ENCODE data around the gene PHKB.

DNA sequence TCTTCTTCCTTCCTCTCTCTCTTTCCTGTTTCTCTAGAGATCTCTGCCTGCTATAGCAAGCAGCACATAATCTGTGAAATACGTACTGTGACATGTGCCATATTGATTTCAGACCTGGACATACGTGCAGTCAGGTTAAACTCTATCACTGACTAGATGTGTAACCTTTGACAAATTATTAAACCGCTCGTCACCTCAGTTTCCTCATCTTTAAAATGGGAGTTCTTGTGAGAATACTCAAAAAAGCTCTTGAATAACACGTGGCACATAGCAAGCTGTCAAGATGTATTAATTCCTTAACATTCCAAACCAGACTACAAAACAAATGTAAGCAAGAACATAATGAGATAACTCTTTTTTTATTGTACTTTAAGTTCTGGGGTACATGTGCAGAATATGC, 170.0 kb downstream of the PHKB start:
- TF ChIP-seq, protein P1, sequence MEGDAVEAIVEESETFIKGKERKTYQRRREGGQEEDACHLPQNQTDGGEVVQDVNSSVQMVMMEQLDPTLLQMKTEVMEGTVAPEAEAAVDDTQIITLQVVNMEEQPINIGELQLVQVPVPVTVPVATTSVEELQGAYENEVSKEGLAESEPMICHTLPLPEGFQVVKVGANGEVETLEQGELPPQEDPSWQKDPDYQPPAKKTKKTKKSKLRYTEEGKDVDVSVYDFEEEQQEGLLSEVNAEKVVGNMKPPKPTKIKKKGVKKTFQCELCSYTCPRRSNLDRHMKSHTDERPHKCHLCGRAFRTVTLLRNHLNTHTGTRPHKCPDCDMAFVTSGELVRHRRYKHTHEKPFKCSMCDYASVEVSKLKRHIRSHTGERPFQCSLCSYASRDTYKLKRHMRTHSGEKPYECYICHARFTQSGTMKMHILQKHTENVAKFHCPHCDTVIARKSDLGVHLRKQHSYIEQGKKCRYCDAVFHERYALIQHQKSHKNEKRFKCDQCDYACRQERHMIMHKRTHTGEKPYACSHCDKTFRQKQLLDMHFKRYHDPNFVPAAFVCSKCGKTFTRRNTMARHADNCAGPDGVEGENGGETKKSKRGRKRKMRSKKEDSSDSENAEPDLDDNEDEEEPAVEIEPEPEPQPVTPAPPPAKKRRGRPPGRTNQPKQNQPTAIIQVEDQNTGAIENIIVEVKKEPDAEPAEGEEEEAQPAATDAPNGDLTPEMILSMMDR (IDR thresholded peaks at IDR 0.05; ENCODE audit: low read depth, low read length, poor library complexity, severe bottlenecking), result no peak
- no peak for TF ChIP-seq EZH2phosphoT487 (IDR thresholded peaks at IDR 0.05; ENCODE audit: borderline replicate concordance, low read length)

All from DOHH2 (cell line).